ENCODE data around the gene CAMKK1. TPM values are rescaled to one million over a fixed set of nuclear protein-coding genes. Genes with fewer than 3 reads are reported as not detected.
A peak's percentile ranks its signal among the peaks of the same experiment; 100 is the strongest.

CAMKK1 gene
- 1 to 10 TPM; 3.0 to 3.2 TPM for total RNA-seq

GRCh38 chr17:3893003-3893719 lies at the start of gene CAMKK1:
Gene CAMKK1 (minus strand): TSS chr17:3893053. CDS start chr17:3885687, 7,366 bp downstream.
- H3K27me3 ChIP-seq, result no peaks in the 10 kb centered on the region
- peaks cover 0 to 66% of the 10 kb centered on the region in 2 donors for H3K4me1 ChIP-seq
- peak; percentile 85 for DNase-seq (ENCODE audit: low spot score)
- H3K27ac ChIP-seq, result peak within 1 kb of the TSS; percentile 86 to 87
- TF ChIP-seq CTCF (IDR thresholded peaks at IDR 0.05), result no peak
- no peaks in the 10 kb centered on the region for H3K36me3 ChIP-seq
- H3K9me3 ChIP-seq, result no peaks in the 10 kb centered on the region
- H3K4me3 ChIP-seq, result peak within 1 kb of the TSS; percentile 60 to 73

GRCh38 chr17:3940965-3941698 lies 48.3 kb upstream of the CAMKK1 start:
- no peak overlapping the region for H3K4me3 ChIP-seq
- H3K27me3 ChIP-seq, result no peaks in the 10 kb centered on the region
- H3K4me1 ChIP-seq, result peaks cover 0 to 19% of the 10 kb centered on the region in 2 donors
- no peak for TF ChIP-seq CTCF (IDR thresholded peaks at IDR 0.05)
- no peaks in the 10 kb centered on the region for H3K36me3 ChIP-seq
- no peak for DNase-seq (ENCODE audit: low spot score)
- H3K9me3 ChIP-seq, result no peaks in the 10 kb centered on the region
- H3K27ac ChIP-seq, result no peak overlapping the region

- no peak for DNase-seq (ENCODE audit: low spot score)
- no peaks in the 10 kb centered on the region for H3K36me3 ChIP-seq
- no peak overlapping the region for H3K27ac ChIP-seq
- TF ChIP-seq CTCF (IDR thresholded peaks at IDR 0.05), result no peak
- H3K4me3 ChIP-seq, result no peak overlapping the region
- no peaks in the 10 kb centered on the region for H3K4me1 ChIP-seq
- no peaks in the 10 kb centered on the region for H3K9me3 ChIP-seq
- H3K27me3 ChIP-seq, result no peaks in the 10 kb centered on the region
Observed at GRCh38 chr17:3937359-3937758, 44.5 kb upstream of the CAMKK1 start.

GRCh38 chr17:3935825-3936355 lies 43.0 kb upstream of the CAMKK1 start:
- Histone ChIP-seq H3K9me3 (no peaks in the 10 kb centered on the region), H3K4me3 (no peak overlapping the region), H3K36me3 (no peaks in the 10 kb centered on the region), H3K27ac (no peak overlapping the region), H3K27me3 (no peaks in the 10 kb centered on the region), H3K4me1 (no peaks in the 10 kb centered on the region)
- TF ChIP-seq CTCF (IDR thresholded peaks at IDR 0.05), result no peak
- no peak for DNase-seq (ENCODE audit: low spot score)

GRCh38 chr17:3935140-3935542 lies 42.3 kb upstream of the CAMKK1 start:
- Histone ChIP-seq H3K27me3 (no peaks in the 10 kb centered on the region), H3K9me3 (no peaks in the 10 kb centered on the region), H3K4me1 (no peaks in the 10 kb centered on the region), H3K36me3 (no peaks in the 10 kb centered on the region), H3K4me3 (no peak overlapping the region), H3K27ac (no peak overlapping the region)
- no peak for DNase-seq (ENCODE audit: low spot score)
- peak; percentile 28 to 82 for TF ChIP-seq CTCF (IDR thresholded peaks at IDR 0.05)

All from right atrium auricular region (tissue), 2 donors.